Endothelial cell of umbilical vein (primary cell): ENCODE data around the gene CILP. TPM values are rescaled to one million over a fixed set of nuclear protein-coding genes. Genes with fewer than 3 reads are reported as not detected.

Experiments used
- BruUV-seq: library from RNA; stranded (reverse); fragments of 400-500 nt; replicated peaks from 2 replicates; lab custom pipeline; 2021; lab: Mats Ljungman, UMichigan
- CTCF ChIA-PET: fragments of 300-600, 350-600 bp; sonication (Branson Sonifier 250); formaldehyde crosslinking; loops from one replicate; lab custom pipeline; 2021; ENCODE audit warnings: antibody characterized with exemption, inconsistent platforms; lab: Charles Lee
- POLR2A ChIA-PET: fragments of 300-600, 350-600 bp; sonication (Branson Sonifier 250); formaldehyde crosslinking; loops from one replicate; lab custom pipeline; 2021; ENCODE audit warnings: antibody characterized with exemption, inconsistent platforms; lab: Charles Lee
- DNase-seq: peaks from one replicate; pipeline ENCODE4 v3.0.0-alpha.2; 2011; ENCODE audit warnings: low read depth, low spot score
- FAIRE-seq: peaks from 2 replicates; lab custom pipeline; 2011; peaks lifted over from hg19 to GRCh38; lab: Jason Lieb, UNC
- H2AFZ ChIP-seq: 2 replicates; pipeline ENCODE4 v1.6.0; 2012; ENCODE audit warnings: low read depth, low read length, control low read depth, inconsistent platforms
- H3K27ac ChIP-seq: 2 replicates; pipeline ENCODE4 v1.5.1; 2011; ENCODE audit warnings: low read depth, mild to moderate bottlenecking, control low read depth, low read length, moderate library complexity; ENCODE audit not compliant: insufficient read depth
- H3K27me3 ChIP-seq, 2 experiments: 2 replicates each; pipeline versions ENCODE4 v1.6.0 to v1.6.1; 2011; ENCODE audit warnings: low read length in 2 of 2, mixed read lengths in 1 of 2; ENCODE audit not compliant: control insufficient read depth in 2 of 2, insufficient read depth in 2 of 2
- H3K36me3 ChIP-seq, 2 experiments: 2 replicates in 1 of 2; 3 replicates in 1 of 2; pipeline ENCODE4 v1.5.1; 2011; ENCODE audit warnings: low read length in 2 of 2, mild to moderate bottlenecking in 1 of 2, moderate library complexity in 1 of 2; ENCODE audit not compliant: control insufficient read depth in 2 of 2, insufficient read depth in 2 of 2; ENCODE audit errors: extremely low read depth in 1 of 2
- H3K4me1 ChIP-seq: 3 replicates; pipeline ENCODE4 v1.5.1; 2011; ENCODE audit warnings: mild to moderate bottlenecking, low read length; ENCODE audit not compliant: control insufficient read depth, insufficient read depth; ENCODE audit errors: extremely low read depth
- H3K4me2 ChIP-seq: 2 replicates; pipeline ENCODE4 v1.6.1; 2011; ENCODE audit warnings: low read length, control low read depth, mixed read lengths; ENCODE audit not compliant: insufficient read depth
- H3K4me3 ChIP-seq, 3 experiments: fragments of 200-600 bp in 1 of 3; sonication (generic), shearing (Covaris generic) in 1 of 3; replicated peaks in 1 of 3; 2 replicates each; pipeline ENCODE4 v1.5.1; 2011 to 2016; ENCODE audit warnings: control low read depth in 3 of 3, low read length in 3 of 3, mild to moderate bottlenecking in 2 of 3, inconsistent platforms in 1 of 3, low read depth in 1 of 3, moderate library complexity in 1 of 3; ENCODE audit not compliant: insufficient read depth in 1 of 3
- H3K79me2 ChIP-seq: 2 replicates; pipeline ENCODE4 v1.6.0; 2012; ENCODE audit warnings: low read length, inconsistent platforms; ENCODE audit not compliant: control insufficient read depth, insufficient read depth
- H3K9ac ChIP-seq: replicated peaks from 2 replicates; pipeline ENCODE3; 2011; ENCODE audit warnings: low read length, control low read depth; ENCODE audit not compliant: insufficient read depth; ENCODE audit errors: extremely low read depth
- H3K9me1 ChIP-seq: replicated peaks from 3 replicates; pipeline ENCODE4 v1.6.0; 2011; ENCODE audit warnings: mild to moderate bottlenecking, low read length; ENCODE audit not compliant: control insufficient read depth, insufficient read depth; ENCODE audit errors: extremely low read depth
- H3K9me3 ChIP-seq: replicated peaks from 2 replicates; pipeline ENCODE4 v1.5.1; 2012; ENCODE audit warnings: low read length, inconsistent platforms; ENCODE audit not compliant: control insufficient read depth, insufficient read depth
- H4K20me1 ChIP-seq: replicated peaks from 2 replicates; pipeline ENCODE3; 2011; ENCODE audit warnings: mild to moderate bottlenecking, low read length; ENCODE audit not compliant: control insufficient read depth, insufficient read depth; ENCODE audit errors: extremely low read depth
- CTCF ChIP-seq, 2 donors: IDR thresholded peaks; 1 replicate in 1 of 2; 2 replicates in 1 of 2; pipeline ENCODE4 v1.5.1; 2011; ENCODE audit warnings: low read length in 2 of 2, mild to moderate bottlenecking in 2 of 2, moderate library complexity in 2 of 2, control low read depth in 1 of 2, inconsistent platforms in 1 of 2, low read depth in 1 of 2; ENCODE audit not compliant: insufficient read depth in 1 of 2; ENCODE audit errors: extremely low read depth in 1 of 2
- EZH2 ChIP-seq: IDR thresholded peaks from 2 replicates; pipeline ENCODE4 v1.6.1; 2012; ENCODE audit warnings: borderline replicate concordance, low read depth, mild to moderate bottlenecking, moderate library complexity, low read length, inconsistent platforms; ENCODE audit not compliant: severe bottlenecking
- FOS ChIP-seq: IDR thresholded peaks from 2 replicates; pipeline ENCODE4 v1.6.1; 2011; ENCODE audit warnings: mild to moderate bottlenecking, low read length, moderate library complexity, borderline replicate concordance; ENCODE audit not compliant: insufficient read depth
- GATA2 ChIP-seq: IDR thresholded peaks from 2 replicates; pipeline ENCODE4 v1.7.0; 2011; ENCODE audit warnings: low read depth, mild to moderate bottlenecking, moderate library complexity, mixed read lengths, low read length; ENCODE audit not compliant: insufficient read length, insufficient read depth
- JUN ChIP-seq: IDR thresholded peaks from 2 replicates; pipeline ENCODE4 v1.6.1; 2011; ENCODE audit warnings: borderline replicate concordance, low read depth; ENCODE audit not compliant: insufficient read length, insufficient read depth
- MYC ChIP-seq: IDR thresholded peaks from one replicate; pipeline ENCODE4 v1.6.1; 2011; ENCODE audit warnings: mild to moderate bottlenecking, low read depth, low read length
- POLR2A ChIP-seq: IDR thresholded peaks from 2 replicates; pipeline ENCODE4 v1.6.1; 2012; ENCODE audit warnings: low read depth, mild to moderate bottlenecking, control low read depth, low read length
- POLR2AphosphoS5 ChIP-seq: IDR thresholded peaks from 2 replicates; pipeline ENCODE4 v1.6.1; 2012; ENCODE audit warnings: low read depth, mild to moderate bottlenecking, control low read depth, low read length, moderate library complexity; ENCODE audit not compliant: insufficient read depth
- dilution Hi-C: fragments of 300-500 bp; cut with MboI; formaldehyde crosslinking; loops from one replicate; pipeline ENCODE4 v1.15.0; 2019; ENCODE audit warnings: low sequenced_read_pairs; ENCODE audit not compliant: extremely low pct_ligation_motif_present
- intact Hi-C: fragments of 100-400 bp; cut with micrococcal nuclease; formaldehyde crosslinking; loops from one replicate; pipeline ENCODE4 v1.10.0; 2022
- polyA plus RNA-seq, 4 experiments: library from polyadenylated mRNA; depleted of rRNA in 3 of 4; stranded (reverse) in 3 of 4; unstranded in 1 of 4; fragments of >200 nt; gene quantifications; 2 replicates each; pipeline versions ENCODE4 v1.2.1 to v1.2.3, GENCODE V29; 2011 to 2012; ENCODE audit warnings: missing spikeins in 1 of 4
- total RNA-seq: library from RNA; stranded (reverse); gene quantifications from 2 replicates; pipeline ENCODE4 v1.2.3, GENCODE V29; 2021
- TF ChIP-seq, protein P1 (sequence below): IDR thresholded peaks from 2 replicates; pipeline ENCODE4 v1.6.1; 2011; ENCODE audit not compliant: insufficient read depth, insufficient read length

The CILP gene
- total and polyA plus RNA-seq, 2 donors (not counting 3 experiments of a cell fraction or from before 2014, with no cell fraction given), result 0.01 TPM; not detected in 1

GRCh38 chr15:65254758-65255157 is 43.5 kb upstream of the CILP start:
- no peaks in the 10 kb centered on the region for H3K79me2 ChIP-seq
- dilution Hi-C loops, result no loop called here
- no peak overlapping the region for H3K9ac ChIP-seq
- ChIA-PET CTCF (no interaction called here), POLR2A (no interaction called here)
- no peak for FAIRE-seq
- no peak overlapping the region for H3K4me2 ChIP-seq
- intact Hi-C loops, result no loop called here
- TF ChIP-seq EZH2 (no peak), POLR2AphosphoS5 (no peak), CTCF (IDR thresholded peaks at IDR 0.05; ENCODE audit: extremely low read depth in 1 of 2, insufficient read depth in 1 of 2, low read depth in 1 of 2, low read length in 2 of 2) (no peak), GATA2 (no peak), JUN (no peak), MYC (no peak), POLR2A (no peak), FOS (no peak)
- TF ChIP-seq, protein P1, sequence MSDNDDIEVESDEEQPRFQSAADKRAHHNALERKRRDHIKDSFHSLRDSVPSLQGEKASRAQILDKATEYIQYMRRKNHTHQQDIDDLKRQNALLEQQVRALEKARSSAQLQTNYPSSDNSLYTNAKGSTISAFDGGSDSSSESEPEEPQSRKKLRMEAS, result no peak
- no peak overlapping the region for H3K4me3 ChIP-seq
- no peak for DNase-seq
- peaks cover 0 to 2% of the 10 kb centered on the region in 2 experiments for H3K36me3 ChIP-seq
- H3K4me1 ChIP-seq, result no peaks in the 10 kb centered on the region
- H3K9me1 ChIP-seq, result no peaks in the 10 kb centered on the region
- BruUV-seq, result no TSS peak
- no peaks in the 10 kb centered on the region for H4K20me1 ChIP-seq
- no peak overlapping the region for H3K27ac ChIP-seq
- no peaks in the 10 kb centered on the region for H3K27me3 ChIP-seq
- no peak overlapping the region for H2AFZ ChIP-seq
- no peaks in the 10 kb centered on the region for H3K9me3 ChIP-seq
